Retinal pigment epithelial cell (primary cell): ENCODE results near the gene RAB11A.
A peak's percentile ranks its signal among the peaks of the same experiment; 100 is the strongest.

Experiments used
- DNase-seq: peaks from one replicate; pipeline ENCODE4 v3.0.0-alpha.2; 2010; ENCODE audit warnings: low read depth
- H3K4me3 ChIP-seq: 2 replicates; pipeline ENCODE4 v1.5.1; 2011; ENCODE audit warnings: mild to moderate bottlenecking, low read length, control low read depth, moderate library complexity
- TF ChIP-seq, protein P1 (sequence below): conservative IDR thresholded peaks from 2 replicates; pipeline ENCODE4 v1.5.1; 2011; ENCODE audit warnings: low read depth, low read length, control low read depth, inconsistent platforms

The RAB11A gene

DNA sequence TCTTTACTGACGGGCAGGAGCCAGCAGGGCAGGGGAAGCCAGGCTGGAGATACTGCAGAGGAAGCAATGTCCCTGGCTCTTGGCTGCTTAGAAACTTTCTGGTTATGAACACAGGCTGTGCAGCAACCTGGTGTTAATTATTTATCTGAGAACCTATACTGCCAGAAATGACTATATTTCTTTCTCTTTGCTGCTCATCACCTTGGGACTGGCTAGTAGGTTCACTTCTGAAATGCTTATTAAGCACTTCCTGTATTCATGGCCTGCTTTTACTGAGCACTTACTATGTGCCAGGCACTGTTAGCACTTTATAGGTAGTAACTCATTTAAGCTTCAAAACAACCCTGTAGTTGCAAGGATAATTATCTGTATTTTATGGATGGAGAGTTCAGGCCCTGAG, 57.6 kb downstream of the RAB11A start:
- no peak for DNase-seq
- TF ChIP-seq, protein P1, sequence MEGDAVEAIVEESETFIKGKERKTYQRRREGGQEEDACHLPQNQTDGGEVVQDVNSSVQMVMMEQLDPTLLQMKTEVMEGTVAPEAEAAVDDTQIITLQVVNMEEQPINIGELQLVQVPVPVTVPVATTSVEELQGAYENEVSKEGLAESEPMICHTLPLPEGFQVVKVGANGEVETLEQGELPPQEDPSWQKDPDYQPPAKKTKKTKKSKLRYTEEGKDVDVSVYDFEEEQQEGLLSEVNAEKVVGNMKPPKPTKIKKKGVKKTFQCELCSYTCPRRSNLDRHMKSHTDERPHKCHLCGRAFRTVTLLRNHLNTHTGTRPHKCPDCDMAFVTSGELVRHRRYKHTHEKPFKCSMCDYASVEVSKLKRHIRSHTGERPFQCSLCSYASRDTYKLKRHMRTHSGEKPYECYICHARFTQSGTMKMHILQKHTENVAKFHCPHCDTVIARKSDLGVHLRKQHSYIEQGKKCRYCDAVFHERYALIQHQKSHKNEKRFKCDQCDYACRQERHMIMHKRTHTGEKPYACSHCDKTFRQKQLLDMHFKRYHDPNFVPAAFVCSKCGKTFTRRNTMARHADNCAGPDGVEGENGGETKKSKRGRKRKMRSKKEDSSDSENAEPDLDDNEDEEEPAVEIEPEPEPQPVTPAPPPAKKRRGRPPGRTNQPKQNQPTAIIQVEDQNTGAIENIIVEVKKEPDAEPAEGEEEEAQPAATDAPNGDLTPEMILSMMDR = no peak
- no peak overlapping the region for H3K4me3 ChIP-seq

DNA sequence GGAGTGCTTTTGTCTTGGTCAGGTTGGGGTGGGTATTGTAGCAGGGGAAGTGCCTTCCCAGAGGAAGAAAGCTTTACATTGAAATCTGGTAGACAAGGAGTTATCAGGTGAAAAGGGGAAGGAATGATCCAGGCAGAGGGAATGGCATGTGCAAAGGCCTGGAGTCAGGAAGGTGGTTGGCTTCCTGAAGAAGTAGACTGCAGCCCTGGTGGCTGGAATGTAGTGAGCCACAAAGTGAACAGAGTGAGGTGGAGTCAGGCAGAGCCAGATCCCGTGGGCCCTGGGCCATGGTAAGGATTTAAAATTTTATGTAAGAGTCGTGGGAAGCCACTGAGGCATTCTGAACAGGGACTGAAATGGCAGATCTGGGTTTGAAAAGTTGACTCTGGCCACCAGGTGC, 58.3 kb downstream of the RAB11A start:
- no peak overlapping the region for H3K4me3 ChIP-seq
- no peak for DNase-seq
- TF ChIP-seq, protein P1 = peak; percentile 35

DNA sequence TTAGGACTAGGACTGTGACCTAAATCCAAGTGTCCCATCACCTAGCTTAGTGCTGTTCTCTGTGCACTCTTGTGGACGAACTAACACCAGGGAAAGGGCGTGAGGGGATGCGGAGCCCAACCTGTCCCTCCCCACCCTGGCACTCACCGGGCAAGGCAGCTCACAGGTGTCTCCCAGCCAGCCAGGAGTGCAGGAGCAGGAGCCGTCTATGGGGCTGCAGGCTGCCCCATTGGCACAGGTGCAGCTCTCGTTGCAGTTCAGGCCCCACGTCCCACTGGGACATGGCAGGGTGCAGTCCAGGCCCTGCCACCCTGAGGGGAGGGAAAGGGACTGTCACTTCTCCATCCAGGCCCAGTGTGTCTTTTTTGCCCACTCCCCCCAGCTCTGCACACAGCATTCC, 60.3 kb downstream of the RAB11A start:
- DNase-seq = no peak
- no peak overlapping the region for H3K4me3 ChIP-seq
- TF ChIP-seq, protein P1 = no peak

DNA sequence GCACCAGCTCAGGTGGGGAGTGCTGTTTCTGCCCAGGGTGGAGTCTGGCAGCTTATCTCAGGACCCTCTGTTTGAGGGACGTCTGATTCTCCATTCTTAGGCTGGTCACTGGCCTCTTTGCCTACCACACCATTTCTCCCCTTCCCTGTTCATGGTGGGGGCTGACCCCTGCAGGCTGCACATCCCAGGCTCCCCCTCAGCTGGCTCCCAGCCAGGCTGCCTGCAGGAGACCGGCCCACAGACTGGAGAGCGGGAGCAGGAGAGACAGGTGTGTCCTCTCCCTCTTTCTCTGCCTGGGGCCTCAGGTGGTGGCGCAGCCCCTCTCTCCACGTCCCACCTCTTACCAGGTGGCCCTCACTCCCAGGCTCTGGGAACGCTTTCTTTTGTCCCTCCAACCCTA, 60.8 kb downstream of the RAB11A start:
- TF ChIP-seq, protein P1 = no peak
- H3K4me3 ChIP-seq = no peak overlapping the region
- DNase-seq = no peak

DNA sequence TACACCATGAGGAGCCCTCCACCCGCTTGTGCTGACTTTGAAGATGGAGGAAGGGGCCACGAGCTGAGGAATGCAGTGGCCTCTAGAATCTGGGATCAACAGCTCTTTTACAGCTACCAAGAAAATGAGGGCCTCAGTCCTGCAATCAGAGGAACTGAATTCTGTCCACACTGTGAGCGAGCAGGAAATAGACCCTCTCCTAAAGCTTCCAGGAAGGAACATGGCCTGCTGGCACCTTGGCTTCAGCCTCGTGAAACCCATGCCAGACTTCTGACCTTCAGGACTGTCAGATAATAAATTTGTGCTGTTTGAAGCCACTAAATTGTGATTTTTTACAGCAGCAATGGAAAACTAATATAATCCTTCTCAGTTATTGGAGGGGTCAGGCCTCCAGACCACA, 61.9 kb downstream of the RAB11A start:
- TF ChIP-seq, protein P1 = no peak
- H3K4me3 ChIP-seq = no peak overlapping the region
- DNase-seq = no peak

DNA sequence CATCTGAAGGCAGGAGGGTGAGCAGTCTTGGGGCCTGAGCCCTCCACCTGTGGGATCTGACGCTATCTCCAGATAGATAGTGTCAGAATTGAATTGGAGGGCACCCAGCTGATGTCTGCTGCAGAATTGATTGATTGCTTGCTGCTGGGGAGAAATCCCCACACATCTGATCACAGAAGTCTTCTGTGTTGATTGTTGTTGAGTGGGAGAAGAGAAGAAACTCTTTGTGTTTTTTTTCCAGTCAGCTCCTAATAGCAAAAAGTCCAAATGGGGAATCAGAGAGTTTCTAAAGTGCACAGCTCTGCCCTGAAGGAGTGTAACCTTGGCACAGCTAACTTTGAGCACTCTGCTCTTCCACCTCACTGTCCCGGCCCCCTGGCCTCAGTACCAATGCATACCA, 66.1 kb downstream of the RAB11A start:
- DNase-seq = no peak
- H3K4me3 ChIP-seq = no peak overlapping the region
- TF ChIP-seq, protein P1 = no peak

DNA sequence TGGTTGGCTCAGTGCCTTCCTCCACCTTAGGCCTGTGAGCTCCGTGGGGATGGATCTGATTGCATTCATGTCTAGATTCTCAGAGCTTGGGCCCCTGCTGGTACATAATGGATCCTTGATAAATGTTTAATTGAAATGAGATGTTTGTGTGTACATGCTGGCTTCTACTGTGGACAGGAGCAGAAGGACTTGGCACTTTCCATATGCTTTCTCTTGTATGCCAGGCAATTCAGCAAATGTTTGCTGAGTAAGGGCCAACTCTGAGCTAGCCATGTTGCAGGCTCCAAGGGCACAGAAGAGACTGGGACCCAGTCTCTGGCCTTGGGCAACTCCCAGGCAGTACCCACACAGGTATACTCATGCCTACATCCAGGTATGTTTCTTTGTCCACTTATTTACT, 67.0 kb downstream of the RAB11A start:
- DNase-seq = no peak
- TF ChIP-seq, protein P1 = no peak
- H3K4me3 ChIP-seq = no peak overlapping the region
